Vagina (tissue), 2 donors: ENCODE data around the gene PSD. TPM values are rescaled to one million over a fixed set of nuclear protein-coding genes. Genes with fewer than 3 reads are reported as not detected.

Experiments used
- DNase-seq, 2 donors: peaks; one replicate each; pipeline ENCODE4 v3.0.0-alpha.2; 2017; ENCODE audit errors: extremely low spot score in 2 of 2
- H3K27ac ChIP-seq: fragments of 200-600 bp; sonication (generic); one replicate; pipeline ENCODE4 v1.5.1; 2019
- H3K27me3 ChIP-seq: fragments of 200-600 bp; sonication (generic); one replicate; pipeline ENCODE4 v1.5.1; 2019
- H3K36me3 ChIP-seq, 2 donors: fragments of 200-600 bp; sonication (generic); one replicate each; pipeline ENCODE4 v1.5.1; 2017 to 2019
- H3K4me1 ChIP-seq: fragments of 200-600 bp; sonication (generic); one replicate; pipeline ENCODE4 v1.5.1; 2019
- H3K4me3 ChIP-seq, 2 donors: fragments of 200-600 bp; sonication (generic); 1 replicate in 1 of 2; 2 replicates in 1 of 2; pipeline ENCODE4 v1.5.1; 2016 to 2019
- H3K9me3 ChIP-seq: fragments of 200-600 bp; sonication (generic); one replicate; pipeline ENCODE4 v1.5.1; 2019
- POLR2A ChIP-seq, 2 donors: fragments of 450-650 bp; IDR thresholded peaks; one replicate each; pipeline ENCODE4 v1.6.1; 2017; ENCODE audit warnings: antibody characterized with exemption in 2 of 2, mild to moderate bottlenecking in 2 of 2, moderate library complexity in 2 of 2
- POLR2AphosphoS5 ChIP-seq, 2 donors: sonication (generic); formaldehyde crosslinking; IDR thresholded peaks; one replicate each; pipeline ENCODE4 v1.9.0; 2017; ENCODE audit warnings: antibody characterized with exemption in 2 of 2, mild to moderate bottlenecking in 2 of 2, low read depth in 1 of 2; ENCODE audit not compliant: insufficient read depth in 1 of 2
- intact Hi-C: fragments of 100-400 bp; cut with DNase I; formaldehyde crosslinking; loops from one replicate; pipeline ENCODE4 v1.15.1; 2023
- microRNA counts, 2 donors: library from miRNA; unstranded; fragments of <30 nt; microRNA quantifications; one replicate each; lab custom pipeline; 2016 to 2017
- microRNA-seq: library from miRNA; unstranded; fragments of <30 nt; microRNA quantifications from one replicate; pipeline ENCODE4, GENCODE V29; 2017; ENCODE audit warnings: borderline number of aligned reads, borderline replicate concordance
- small RNA-seq: library from RNA; depleted of rRNA; stranded (forward); fragments of <200 nt; gene quantifications from one replicate; pipeline ENCODE3, GENCODE V24; 2016
- total RNA-seq: library from RNA; depleted of rRNA; stranded (reverse); fragments of >200 nt; gene quantifications from one replicate; pipeline ENCODE4 v1.2.3, GENCODE V29; 2016
- TF ChIP-seq, protein P1 (sequence below), 3 experiments: fragments of 450-650 bp in 2 of 3; fragments of 200-600 bp in 1 of 3; sonication (generic) in 1 of 3; IDR thresholded peaks; one replicate each; pipeline ENCODE4 v1.5.1; 2017 to 2019; ENCODE audit warnings: antibody characterized with exemption in 3 of 3, mild to moderate bottlenecking in 2 of 3, moderate library complexity in 2 of 3

The PSD gene
- total RNA-seq, 1 donor from 2014 or later = 6.4 TPM

DNA sequence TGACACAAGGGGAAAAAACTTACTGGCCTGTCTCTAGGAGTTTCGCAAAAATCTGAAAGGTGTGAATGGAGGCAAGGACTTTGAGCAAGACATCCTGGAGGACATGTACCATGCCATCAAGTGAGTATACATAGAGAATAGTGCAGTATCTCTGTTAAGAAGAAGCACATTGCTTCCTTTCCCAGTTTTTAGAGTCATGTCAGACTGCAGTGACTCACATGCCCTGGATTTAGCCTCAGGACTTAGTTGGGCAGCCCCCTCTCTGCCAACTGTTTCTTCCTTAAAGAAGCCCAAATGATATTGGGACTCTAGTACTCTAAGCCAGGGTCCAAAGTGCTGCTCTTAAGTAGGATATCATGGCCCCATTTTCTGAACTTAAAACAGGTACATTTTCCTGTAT is 51.1 kb downstream of the PSD start:
- no peaks in the 10 kb centered on the region for H3K27me3 ChIP-seq
- H3K4me1 ChIP-seq = no peaks in the 10 kb centered on the region
- no peaks in the 10 kb centered on the region for H3K9me3 ChIP-seq
- intact Hi-C loops = no loop called here
- H3K27ac ChIP-seq = no peak overlapping the region
- no peak for DNase-seq
- TF ChIP-seq POLR2AphosphoS5 (IDR thresholded peaks at IDR 0.05; ENCODE audit: insufficient read depth in 1 of 2, low read depth in 1 of 2) (no peak), POLR2A (IDR thresholded peaks at IDR 0.05) (no peak)
- TF ChIP-seq, protein P1, sequence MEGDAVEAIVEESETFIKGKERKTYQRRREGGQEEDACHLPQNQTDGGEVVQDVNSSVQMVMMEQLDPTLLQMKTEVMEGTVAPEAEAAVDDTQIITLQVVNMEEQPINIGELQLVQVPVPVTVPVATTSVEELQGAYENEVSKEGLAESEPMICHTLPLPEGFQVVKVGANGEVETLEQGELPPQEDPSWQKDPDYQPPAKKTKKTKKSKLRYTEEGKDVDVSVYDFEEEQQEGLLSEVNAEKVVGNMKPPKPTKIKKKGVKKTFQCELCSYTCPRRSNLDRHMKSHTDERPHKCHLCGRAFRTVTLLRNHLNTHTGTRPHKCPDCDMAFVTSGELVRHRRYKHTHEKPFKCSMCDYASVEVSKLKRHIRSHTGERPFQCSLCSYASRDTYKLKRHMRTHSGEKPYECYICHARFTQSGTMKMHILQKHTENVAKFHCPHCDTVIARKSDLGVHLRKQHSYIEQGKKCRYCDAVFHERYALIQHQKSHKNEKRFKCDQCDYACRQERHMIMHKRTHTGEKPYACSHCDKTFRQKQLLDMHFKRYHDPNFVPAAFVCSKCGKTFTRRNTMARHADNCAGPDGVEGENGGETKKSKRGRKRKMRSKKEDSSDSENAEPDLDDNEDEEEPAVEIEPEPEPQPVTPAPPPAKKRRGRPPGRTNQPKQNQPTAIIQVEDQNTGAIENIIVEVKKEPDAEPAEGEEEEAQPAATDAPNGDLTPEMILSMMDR (IDR thresholded peaks at IDR 0.05) = no peak
- peaks cover 9 to 95% of the 10 kb centered on the region in 2 donors for H3K36me3 ChIP-seq
- no peak overlapping the region for H3K4me3 ChIP-seq

DNA sequence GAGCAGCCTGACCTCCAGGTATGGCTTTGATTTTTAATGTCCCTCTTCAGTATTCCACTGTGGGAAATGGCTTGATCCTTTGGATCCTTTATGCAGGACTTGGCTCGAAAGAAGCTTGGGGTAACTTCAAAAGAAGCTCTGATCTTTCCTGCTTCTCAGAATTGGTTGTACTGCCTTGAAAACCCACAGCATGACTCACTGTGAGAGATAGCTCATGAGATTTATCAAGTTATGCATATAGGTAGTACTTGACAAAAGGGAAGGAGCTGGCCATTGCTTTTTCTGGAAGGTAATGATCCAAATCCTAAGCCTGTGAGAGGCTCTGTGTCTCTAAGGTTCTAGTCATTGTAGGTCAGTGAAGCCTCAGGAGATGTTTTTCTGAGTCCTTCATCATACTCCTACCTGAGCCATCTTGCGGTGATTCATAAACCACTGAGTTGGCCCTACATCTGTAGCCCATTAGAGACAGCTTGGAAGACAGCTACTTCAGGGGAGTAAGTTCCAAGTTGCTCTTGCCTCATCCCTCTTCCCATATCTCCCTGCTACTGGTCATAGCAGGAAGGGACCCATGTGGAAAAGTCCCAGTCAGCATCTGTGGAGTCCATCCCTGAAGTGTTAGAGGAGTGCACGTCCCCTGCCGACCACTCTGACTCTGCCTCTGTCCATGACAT is 59.7 kb downstream of the PSD start:
- Histone ChIP-seq H3K27me3 (no peaks in the 10 kb centered on the region), H3K27ac (no peak overlapping the region), H3K4me3 (no peak overlapping the region), H3K9me3 (no peaks in the 10 kb centered on the region), H3K36me3 (peaks cover 0 to 74% of the 10 kb centered on the region in 2 donors), H3K4me1 (no peaks in the 10 kb centered on the region)
- no peak for TF ChIP-seq POLR2A (IDR thresholded peaks at IDR 0.05)
- TF ChIP-seq POLR2AphosphoS5 (IDR thresholded peaks at IDR 0.05; ENCODE audit: insufficient read depth in 1 of 2, low read depth in 1 of 2) = no peak
- TF ChIP-seq, protein P1 (IDR thresholded peaks at IDR 0.05) = no peak
- DNase-seq = no peak
- intact Hi-C loops = no loop called here

DNA sequence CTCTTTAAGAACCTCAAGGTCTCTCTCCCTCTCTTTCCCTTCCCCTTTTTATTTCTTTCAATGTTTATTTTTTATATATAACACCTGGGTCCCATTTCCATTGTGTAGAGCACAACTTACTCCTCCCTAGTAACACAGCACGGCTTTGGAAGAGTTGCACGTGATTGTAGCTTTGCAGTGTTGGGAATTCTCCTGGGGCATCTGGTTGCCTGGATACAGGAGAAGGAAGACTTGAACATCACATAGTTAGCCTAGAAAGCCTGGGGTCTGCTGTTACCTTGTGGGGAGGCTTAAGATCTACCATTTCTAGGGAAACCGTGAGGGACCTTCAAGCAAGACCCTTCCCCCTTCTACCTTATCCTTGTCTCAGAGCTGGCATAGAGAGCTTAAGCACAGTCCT is 64.1 kb downstream of the PSD start:
- H3K27me3 ChIP-seq = no peaks in the 10 kb centered on the region
- intact Hi-C loops = loop anchor here (5.0 kb wide), 1 partner anchor 127 kb away; the partner anchor contains the start of gene ELOVL3
- no peak for TF ChIP-seq POLR2A (IDR thresholded peaks at IDR 0.05)
- TF ChIP-seq, protein P1 (IDR thresholded peaks at IDR 0.05) = no peak
- no peak for TF ChIP-seq POLR2AphosphoS5 (IDR thresholded peaks at IDR 0.05; ENCODE audit: insufficient read depth in 1 of 2, low read depth in 1 of 2)
- no peak for DNase-seq
- H3K4me1 ChIP-seq = no peaks in the 10 kb centered on the region
- no peak overlapping the region for H3K4me3 ChIP-seq
- no peak overlapping the region for H3K27ac ChIP-seq
- H3K9me3 ChIP-seq = no peaks in the 10 kb centered on the region
- peaks cover 0 to 55% of the 10 kb centered on the region in 2 donors for H3K36me3 ChIP-seq

MicroRNA genes within 50 kb of the gene (microRNA counts, 767-probe panel; counts per million panel counts)
- microRNA hsa-miR-146b-3p (lab: Ali Mortazavi, UCI) (238 to 261 counts per million in 2 donors), microRNA hsa-miR-146b-5p (lab: Ali Mortazavi, UCI) (238 to 261 counts per million in 2 donors)

Small RNA genes within 50 kb of the gene (microRNA-seq; reads per million reads assigned to microRNA genes)
- 315 reads per million, percentile 65 among the genes with 10 or more reads in this experiment for gene MIR146B

Small RNA genes within 50 kb of the gene (small RNA-seq; reads per million reads assigned to genes)
- gene MIR146B = 449 reads per million, percentile 98 among the genes with 10 or more reads in this experiment

Other genes starting within 250 kb of the PSD start
- gene ELOVL3, start 192.5 kb downstream of the PSD start, total RNA-seq = not detected
- gene PITX3, start 177.3 kb downstream of the PSD start, total RNA-seq = not detected
- 48.9 TPM for gene GBF1, start 173.3 kb downstream of the PSD start, total RNA-seq
- gene NFKB2, start 23.1 kb downstream of the PSD start, total RNA-seq = 26.8 TPM
- 27.7 TPM for gene FBXL15, start 2.1 kb upstream of the PSD start, total RNA-seq
- 52.1 TPM for gene CUEDC2, start 13.8 kb upstream of the PSD start, total RNA-seq
- gene C10orf95, start 32.8 kb upstream of the PSD start, total RNA-seq = not detected
- gene ACTR1A, start 83.9 kb upstream of the PSD start, total RNA-seq = 74.2 TPM
- gene SUFU, start 85.2 kb upstream of the PSD start, total RNA-seq = 12.5 TPM
- 126 TPM for gene TRIM8, start 225.7 kb upstream of the PSD start, total RNA-seq